Neural progenitor cell (in vitro differentiated cells): ENCODE results near the gene MN1. TPM values are rescaled to one million over a fixed set of nuclear protein-coding genes. Genes with fewer than 3 reads are reported as not detected.
A peak's percentile ranks its signal among the peaks of the same experiment; 100 is the strongest.

Source experiments
- DNase-seq: peaks from one replicate; pipeline ENCODE4 v3.0.0-alpha.2; 2016; ENCODE audit warnings: low spot score
- H2AFZ ChIP-seq: fragments of 200-600 bp; sonication (generic); replicated peaks from 2 replicates; pipeline ENCODE4 v1.6.1; 2016; ENCODE audit warnings: antibody characterized with exemption
- H3F3A ChIP-seq: fragments of 200-600 bp; sonication (generic); 2 replicates; pipeline ENCODE4 v1.6.1; 2016; ENCODE audit warnings: antibody characterized with exemption, low read depth
- H3K27ac ChIP-seq: fragments of 200-600 bp; sonication (generic); 2 replicates; pipeline ENCODE4 v1.5.1; 2016; ENCODE audit warnings: mild to moderate bottlenecking
- H3K27me3 ChIP-seq: fragments of 200-600 bp; sonication (generic); 2 replicates; pipeline ENCODE4 v1.6.1; 2016; ENCODE audit warnings: mild to moderate bottlenecking, moderate library complexity
- H3K36me3 ChIP-seq: fragments of 200-600 bp; sonication (generic); 2 replicates; pipeline ENCODE4 v1.5.1; 2016
- H3K4me1 ChIP-seq: fragments of 200-600 bp; sonication (generic); 2 replicates; pipeline ENCODE4 v1.6.1; 2016; ENCODE audit warnings: mixed run types
- H3K4me2 ChIP-seq: fragments of 200-600 bp; sonication (generic); 2 replicates; pipeline ENCODE4 v1.6.1; 2016
- H3K4me3 ChIP-seq: fragments of 200-600 bp; sonication (generic); 2 replicates; pipeline ENCODE4 v1.5.1; 2016
- H3K79me2 ChIP-seq: fragments of 200-600 bp; sonication (generic); 2 replicates; pipeline ENCODE4 v1.6.1; 2016; ENCODE audit warnings: low read depth
- H3K9ac ChIP-seq: fragments of 200-600 bp; sonication (generic); 2 replicates; pipeline ENCODE4 v1.6.1; 2016
- H3K9me3 ChIP-seq: fragments of 200-600 bp; sonication (generic); 2 replicates; pipeline ENCODE4 v1.5.1; 2016; ENCODE audit warnings: low read depth
- H4K20me1 ChIP-seq: fragments of 200-600 bp; sonication (generic); 2 replicates; pipeline ENCODE4 v1.6.1; 2016; ENCODE audit warnings: low read depth
- H3K27ac Mint-ChIP-seq: 3 replicates; pipeline ENCODE4 v1.8.0; 2021; ENCODE audit warnings: mixed read lengths
- H3K27me3 Mint-ChIP-seq: 2 replicates; pipeline ENCODE4 v1.8.0; 2022; ENCODE audit warnings: low read depth, mild to moderate bottlenecking, inconsistent platforms, moderate library complexity, mixed read lengths; ENCODE audit not compliant: insufficient read depth
- H3K36me3 Mint-ChIP-seq: 3 replicates; pipeline ENCODE4 v1.8.0; 2021; ENCODE audit warnings: mixed read lengths
- H3K4me1 Mint-ChIP-seq: 3 replicates; pipeline ENCODE4 v1.8.0; 2021; ENCODE audit warnings: mixed read lengths
- H3K4me3 Mint-ChIP-seq: 3 replicates; pipeline ENCODE4 v1.8.0; 2021; ENCODE audit warnings: mild to moderate bottlenecking, moderate library complexity, mixed read lengths
- H3K9me3 Mint-ChIP-seq: 3 replicates; pipeline ENCODE4 v1.8.0; 2020; ENCODE audit warnings: mixed read lengths
- CTCF ChIP-seq: fragments of 200-600 bp; sonication (generic); IDR thresholded peaks from 2 replicates; pipeline ENCODE4 v1.5.1; 2017; ENCODE audit warnings: antibody characterized with exemption, mild to moderate bottlenecking
- EZH2 ChIP-seq: fragments of 200-600 bp; sonication (generic); IDR thresholded peaks from 2 replicates; pipeline ENCODE4 v1.6.1; 2017; ENCODE audit warnings: antibody characterized with exemption, mild to moderate bottlenecking, moderate library complexity
- EZH2phosphoT487 ChIP-seq: fragments of 200-600 bp; sonication (generic); IDR thresholded peaks from 2 replicates; pipeline ENCODE4 v1.6.1; 2017; ENCODE audit warnings: antibody characterized with exemption
- total RNA-seq: library from RNA; depleted of rRNA; stranded (reverse); fragments of >200 nt; gene quantifications from 2 replicates; pipeline ENCODE4 v1.2.3, GENCODE V29; 2015; ENCODE audit warnings: low replicate concordance

Gene MN1
- total RNA-seq, 1 donor from 2014 or later, result 13.3 TPM

GRCh38 chr22:27808451-27809225 lies 7.1 kb upstream of the MN1 start:
- H3K9me3 Mint-ChIP-seq, result no peaks in the 10 kb centered on the region
- no peak overlapping the region for H3K9ac ChIP-seq
- peaks cover 62% of the 10 kb centered on the region for H3K4me1 Mint-ChIP-seq

GRCh38 chr22:27805841-27806240 lies 4.3 kb upstream of the MN1 start:
- Mint-ChIP-seq H3K27me3 (peaks cover 17% of the 10 kb centered on the region), H3K4me3 (peak overlapping the region; percentile 46), H3K9me3 (no peaks in the 10 kb centered on the region), H3K36me3 (no peaks in the 10 kb centered on the region), H3K27ac (peak overlapping the region; percentile 57), H3K4me1 (peaks cover 68% of the 10 kb centered on the region)
- no peak overlapping the region for H2AFZ ChIP-seq
- H4K20me1 ChIP-seq, result no peaks in the 10 kb centered on the region
- H3K4me3 ChIP-seq, result no peak overlapping the region
- H3K27ac ChIP-seq, result no peak overlapping the region
- no peaks in the 10 kb centered on the region for H3K9me3 ChIP-seq
- peaks cover 36% of the 10 kb centered on the region for H3K4me1 ChIP-seq
- no peak overlapping the region for H3K9ac ChIP-seq
- no peak for DNase-seq
- TF ChIP-seq EZH2 (no peak), EZH2phosphoT487 (no peak), CTCF (no peak)
- H3K27me3 ChIP-seq, result peaks cover 11% of the 10 kb centered on the region
- H3K36me3 ChIP-seq, result no peaks in the 10 kb centered on the region
- peaks cover 8% of the 10 kb centered on the region for H3K79me2 ChIP-seq
- H3K4me2 ChIP-seq, result no peak overlapping the region
- H3F3A ChIP-seq, result peaks cover 12% of the 10 kb centered on the region

More at GRCh38 chr22:27808451-27809225, 7.1 kb upstream of the MN1 start:
- Mint-ChIP-seq H3K36me3 (no peaks in the 10 kb centered on the region), H3K27me3 (peaks cover 20% of the 10 kb centered on the region), H3K27ac (peak overlapping the region; percentile 34), H3K4me3 (no peak overlapping the region)
- H3K4me1 ChIP-seq, result peaks cover 26% of the 10 kb centered on the region
- H3K27ac ChIP-seq, result no peak overlapping the region
- H2AFZ ChIP-seq, result no peak overlapping the region
- no peaks in the 10 kb centered on the region for H3K27me3 ChIP-seq
- H3K79me2 ChIP-seq, result no peaks in the 10 kb centered on the region
- no peak for DNase-seq
- H3K9me3 ChIP-seq, result no peaks in the 10 kb centered on the region
- TF ChIP-seq EZH2phosphoT487 (no peak), CTCF (no peak), EZH2 (no peak)
- H4K20me1 ChIP-seq, result no peaks in the 10 kb centered on the region
- H3F3A ChIP-seq, result peaks cover 21% of the 10 kb centered on the region
- H3K36me3 ChIP-seq, result no peaks in the 10 kb centered on the region
- no peak overlapping the region for H3K4me3 ChIP-seq
- no peak overlapping the region for H3K4me2 ChIP-seq

GRCh38 chr22:27804470-27805297 lies 3.1 kb upstream of the MN1 start:
- peaks cover 33% of the 10 kb centered on the region for H3K4me1 ChIP-seq
- Mint-ChIP-seq H3K36me3 (no peaks in the 10 kb centered on the region), H3K9me3 (no peaks in the 10 kb centered on the region), H3K27ac (peak overlapping the region; percentile 57), H3K27me3 (peaks cover 17% of the 10 kb centered on the region), H3K4me1 (peaks cover 60% of the 10 kb centered on the region), H3K4me3 (peak overlapping the region; percentile 78)
- H2AFZ ChIP-seq, result no peak overlapping the region
- TF ChIP-seq EZH2phosphoT487 (no peak), CTCF (peak; percentile 74)
- H3K9me3 ChIP-seq, result no peaks in the 10 kb centered on the region
- H3K4me3 ChIP-seq, result no peak overlapping the region
- peaks cover 21% of the 10 kb centered on the region for H3K27me3 ChIP-seq
- peak; percentile 88 for DNase-seq
- no peaks in the 10 kb centered on the region for H3K36me3 ChIP-seq
- peak overlapping the region; percentile 47 for H3K4me2 ChIP-seq
- peaks cover 11% of the 10 kb centered on the region for H4K20me1 ChIP-seq
- no peak overlapping the region for H3K27ac ChIP-seq
- no peak overlapping the region for H3K9ac ChIP-seq
- H3F3A ChIP-seq, result peaks cover 6% of the 10 kb centered on the region
- peaks cover 20% of the 10 kb centered on the region for H3K79me2 ChIP-seq
